Stromal cell of bone marrow (primary cell): ENCODE results near the gene HJV.
"Not testable (repeated sequence)": the region's sequence is repeated elsewhere in the genome, so short reads cannot be mapped to it uniquely, and the experiment has no call there.

Source experiments
- DNase-seq: peaks from one replicate; pipeline ENCODE4 v3.0.0-alpha.2; 2012; ENCODE audit warnings: low read depth

The HJV gene

GRCh38 chr1:146021622-146022402 is at the start of gene HJV:
Gene HJV (minus strand): TSS chr1:146021735. CDS start chr1:146020231, 1,504 bp downstream.
- DNase-seq, result no peak

- not testable (repeated sequence) for DNase-seq
Measured at GRCh38 chr1:146059148-146059547, 37.6 kb upstream of the HJV start.

GRCh38 chr1:146051852-146052676 is 30.5 kb upstream of the HJV start:
- DNase-seq, result peak; percentile 83

- no peak for DNase-seq
Measured at GRCh38 chr1:146051452-146051851, 29.9 kb upstream of the HJV start.

- DNase-seq, result not testable (repeated sequence)
Measured at GRCh38 chr1:146050652-146050963, 29.1 kb upstream of the HJV start.

GRCh38 chr1:146049866-146050651 is 28.5 kb upstream of the HJV start:
- DNase-seq, result not testable (repeated sequence)

GRCh38 chr1:146049436-146049835 is 27.9 kb upstream of the HJV start:
- no peak for DNase-seq

- not testable (repeated sequence) for DNase-seq
Measured at GRCh38 chr1:146048514-146049115, 27.1 kb upstream of the HJV start.

- no peak for DNase-seq
Measured at GRCh38 chr1:146046664-146047063, 25.1 kb upstream of the HJV start.

GRCh38 chr1:146039844-146040194 is 18.3 kb upstream of the HJV start:
- no peak for DNase-seq

- DNase-seq, result peak; percentile 73
Measured at GRCh38 chr1:146036965-146037646, 15.6 kb upstream of the HJV start.

- DNase-seq, result no peak
Measured at GRCh38 chr1:146036241-146036964, 14.9 kb upstream of the HJV start.

GRCh38 chr1:146035048-146035423 is 13.5 kb upstream of the HJV start:
- DNase-seq, result no peak

GRCh38 chr1:146032631-146033219 is 11.2 kb upstream of the HJV start:
- peak; percentile 38 for DNase-seq

GRCh38 chr1:146031476-146031875 is 9.9 kb upstream of the HJV start:
- no peak for DNase-seq

- DNase-seq, result no peak
Measured at GRCh38 chr1:146029117-146029516, 7.6 kb upstream of the HJV start.

GRCh38 chr1:146026650-146027049 is 5.1 kb upstream of the HJV start:
- not testable (repeated sequence) for DNase-seq

- not testable (repeated sequence) for DNase-seq
Measured at GRCh38 chr1:146025787-146026495, 4.4 kb upstream of the HJV start.

GRCh38 chr1:146022403-146023127 is 1.0 kb upstream of the HJV start:
- DNase-seq, result no peak
